Activated effector memory CD4-positive, alpha-beta T cell treated with anti-CD3 and anti-CD28 coated beads, Interleukin-2, amount 50 U/mL, for 16 hours (primary cell): ENCODE measurements around the gene HERC6.
"Not testable (repeated sequence)": the region's sequence is repeated elsewhere in the genome, so short reads cannot be mapped to it uniquely, and the experiment has no call there.

Source experiments
- DNase-seq: peaks from one replicate; pipeline ENCODE4 v3.0.0-alpha.2; 2020

The HERC6 gene

DNA sequence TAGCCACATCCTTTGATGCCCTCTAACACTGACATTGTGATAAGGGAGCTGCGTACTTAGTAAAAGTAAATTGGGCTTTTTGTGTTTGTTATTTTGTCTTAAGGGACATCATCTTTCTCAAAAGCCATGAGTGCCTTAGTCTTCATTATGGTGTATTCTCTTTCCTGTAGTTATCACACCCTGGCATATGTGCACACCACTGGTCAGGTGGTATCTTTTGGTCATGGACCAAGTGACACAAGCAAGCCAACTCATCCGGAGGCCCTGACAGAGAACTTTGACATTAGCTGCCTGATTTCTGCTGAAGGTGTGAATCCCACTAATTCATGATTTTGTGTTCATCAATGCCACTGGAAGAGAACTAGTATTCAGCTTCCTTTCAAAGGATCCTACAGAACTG lies 18.0 kb downstream of the HERC6 start:
- no peak for DNase-seq

DNA sequence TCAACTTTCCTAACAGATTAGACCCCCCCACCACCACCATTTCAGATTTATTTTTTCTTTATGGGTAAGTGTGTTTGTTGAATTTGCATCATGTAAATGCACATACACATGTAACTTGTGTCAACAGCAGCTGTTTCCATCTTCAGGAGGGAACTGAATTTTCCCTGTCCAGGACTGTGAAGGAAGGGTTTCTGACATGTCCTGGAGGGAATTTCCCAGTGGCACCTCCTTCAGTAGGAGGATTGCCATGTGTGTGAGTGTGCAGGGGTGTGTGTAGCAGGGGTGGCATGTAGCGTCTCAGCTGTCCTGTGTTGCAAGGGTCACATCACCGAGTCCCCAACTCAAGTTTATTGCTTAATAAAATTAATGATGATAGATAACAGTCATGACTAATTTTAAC lies 19.7 kb downstream of the HERC6 start:
- no peak for DNase-seq

DNA sequence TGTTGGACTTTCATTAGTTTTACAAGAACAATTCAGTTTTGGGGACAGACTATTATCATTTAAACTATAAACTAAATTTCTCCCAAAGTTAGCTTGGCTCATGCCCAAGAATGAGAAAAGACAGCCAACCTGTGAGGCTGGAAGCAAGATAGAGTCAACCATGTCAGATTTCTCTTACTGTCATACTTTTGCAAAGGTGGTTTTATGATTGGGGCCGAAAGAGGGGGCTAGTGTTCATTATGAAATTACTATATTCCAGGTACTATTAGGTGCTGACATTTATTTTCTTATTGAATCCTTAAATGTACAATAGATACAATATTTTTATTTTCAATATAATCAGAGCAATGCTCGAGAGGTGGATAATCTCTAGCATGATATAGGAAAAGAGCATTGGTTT lies 30.6 kb downstream of the HERC6 start:
- no peak for DNase-seq

- no peak for DNase-seq
These were observed 31.1 kb downstream of the HERC6 start for GRCh38 chr4:88409789-88410188.

DNA sequence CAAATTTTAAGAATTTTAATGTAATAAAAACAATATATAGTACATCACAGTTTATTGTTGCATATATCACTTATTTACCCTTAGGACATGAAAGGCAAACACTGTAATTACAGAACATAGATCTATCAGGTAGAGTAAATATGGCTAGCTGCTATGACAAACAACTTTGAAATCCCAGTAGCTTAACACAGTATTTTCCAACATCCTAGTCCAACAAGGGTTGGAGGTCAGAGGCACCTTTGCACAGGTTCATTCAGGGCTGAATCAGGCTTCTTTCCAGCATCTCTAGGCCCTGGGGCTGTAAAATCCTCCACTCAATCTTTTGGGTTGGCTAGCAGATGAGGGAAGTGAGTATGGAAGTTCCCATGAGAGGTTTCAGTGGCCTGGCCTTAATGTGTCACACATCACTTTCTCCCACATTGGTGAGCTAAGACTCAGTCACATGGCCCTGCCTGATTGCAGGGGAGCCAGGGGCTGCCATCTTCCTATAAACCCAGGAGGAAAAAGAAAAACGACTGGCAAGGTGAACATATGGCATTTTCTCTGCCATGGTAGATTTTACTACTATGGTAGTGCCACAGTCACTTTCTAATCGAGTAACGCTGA lies 32.9 kb downstream of the HERC6 start:
- no peak for DNase-seq

- no peak for DNase-seq
These were observed 35.1 kb downstream of the HERC6 start for GRCh38 chr4:88413801-88414200.

GRCh38 chr4:88414755-88415154 lies 36.1 kb downstream of the HERC6 start:
- no peak for DNase-seq

DNA sequence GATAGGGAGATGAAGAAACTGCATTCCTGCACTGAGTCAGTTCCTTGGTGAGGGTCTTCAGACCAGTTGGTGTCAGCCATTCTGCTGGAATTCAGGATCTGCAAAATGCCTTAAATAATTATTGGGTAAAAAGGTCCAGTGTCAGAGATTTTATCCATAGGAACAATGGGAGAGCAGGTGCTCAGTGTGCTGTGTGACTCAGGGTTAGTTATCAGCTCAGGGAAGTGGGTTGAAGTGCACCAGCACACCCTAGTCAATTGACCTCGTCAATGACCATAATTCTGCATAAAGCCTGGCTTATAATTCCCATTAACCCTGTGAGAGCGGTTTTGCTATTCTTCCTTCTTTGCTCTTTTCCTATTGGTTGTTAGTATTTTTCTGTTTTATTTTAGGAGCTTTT lies 37.3 kb downstream of the HERC6 start:
- no peak for DNase-seq

- DNase-seq = no peak
These were observed 39.8 kb downstream of the HERC6 start for GRCh38 chr4:88418411-88418810.

- no peak for DNase-seq
These were observed 41.2 kb downstream of the HERC6 start for GRCh38 chr4:88419874-88420273.

DNA sequence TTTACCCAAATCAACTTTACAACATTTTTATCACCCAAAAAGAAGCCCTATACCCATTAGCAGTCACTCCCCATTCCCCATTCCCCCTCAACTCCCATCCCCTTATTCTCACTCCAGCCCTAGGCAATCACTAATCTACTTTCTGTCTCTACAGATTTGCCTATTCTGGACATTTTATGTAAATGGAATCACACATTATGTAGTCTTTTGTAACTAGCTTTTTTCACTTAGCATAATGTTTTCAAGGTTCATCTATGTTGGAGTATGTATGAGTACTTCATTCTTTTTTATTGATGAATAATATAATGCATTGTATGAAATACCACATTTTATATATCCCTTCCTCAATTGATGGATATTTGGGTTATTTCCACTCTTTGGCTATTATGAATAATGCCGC lies 42.2 kb downstream of the HERC6 start:
- no peak for DNase-seq

DNA sequence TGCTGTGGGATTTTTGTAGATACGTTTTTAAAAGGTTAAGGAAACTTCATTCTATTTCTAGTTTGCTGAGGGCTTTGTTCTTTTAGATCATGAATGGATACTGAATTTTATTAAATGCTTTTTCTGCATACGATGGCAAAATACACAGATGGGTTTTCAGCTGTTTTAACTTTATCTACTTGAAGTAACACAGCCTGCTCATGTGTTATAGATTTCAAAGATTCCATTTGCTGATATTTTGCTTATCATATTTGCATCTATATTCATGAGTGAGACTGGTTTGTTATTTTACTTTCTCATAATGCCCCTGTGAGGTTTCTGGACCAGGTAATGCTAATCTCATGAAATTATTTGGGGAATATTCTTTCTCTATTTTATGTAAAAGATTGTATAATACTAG lies 43.8 kb downstream of the HERC6 start:
- no peak for DNase-seq

DNA sequence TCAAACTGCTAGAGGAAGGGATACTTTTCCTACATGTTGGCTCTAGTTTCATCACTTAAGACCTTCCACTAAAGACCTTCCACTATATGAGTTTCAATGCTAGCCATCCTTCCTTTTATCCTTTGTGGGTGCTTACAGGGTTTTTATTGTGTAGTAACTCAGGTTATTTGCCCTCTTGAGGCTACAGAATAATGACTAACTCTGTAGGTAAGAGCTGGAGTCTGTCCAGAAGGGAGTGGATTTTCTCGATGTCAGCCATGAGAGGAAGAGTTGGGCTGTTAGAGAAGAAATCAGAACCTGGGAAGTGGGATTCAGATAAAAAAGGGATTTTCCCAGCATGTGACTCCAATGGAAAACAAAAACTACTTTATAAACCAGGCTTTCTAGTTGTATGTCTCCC lies 50.7 kb downstream of the HERC6 start:
- no peak for DNase-seq

DNA sequence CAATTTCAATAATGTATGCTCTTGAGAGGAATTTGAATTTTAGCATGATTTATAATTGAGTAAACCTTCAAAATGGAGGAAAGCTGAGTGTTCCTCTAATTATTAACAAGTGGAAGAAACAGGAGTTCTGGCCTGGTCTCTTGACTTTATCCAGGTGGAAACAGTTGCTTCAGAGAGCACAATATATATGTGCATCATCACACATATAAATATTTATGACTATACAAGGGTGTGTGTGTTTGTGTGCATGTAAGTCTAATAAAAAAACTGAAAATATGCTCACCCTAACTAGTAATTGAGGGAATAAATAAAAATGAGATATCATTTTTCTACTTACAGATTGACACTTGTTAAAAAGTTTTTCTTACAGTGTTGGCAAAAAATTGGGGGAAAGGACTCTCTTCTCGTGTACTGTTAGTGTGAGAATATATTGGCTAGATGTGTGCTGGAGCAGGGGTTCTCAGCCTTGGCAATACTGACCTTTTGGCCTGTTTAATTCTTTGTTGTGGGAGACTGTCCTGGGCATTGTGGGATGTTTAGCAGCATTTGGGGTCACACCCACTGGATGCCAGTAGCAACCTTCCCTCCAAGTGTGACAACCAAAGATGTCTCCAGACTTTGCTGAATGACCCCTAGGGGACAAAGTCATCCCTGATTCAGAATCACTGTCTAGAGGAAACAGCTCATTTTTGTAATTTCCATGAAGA lies 57.5 kb downstream of the HERC6 start:
- DNase-seq = no peak

GRCh38 chr4:88437873-88438272 lies 59.2 kb downstream of the HERC6 start:
- not testable (repeated sequence) for DNase-seq

GRCh38 chr4:88439161-88439760 lies 60.6 kb downstream of the HERC6 start:
- no peak for DNase-seq

- DNase-seq = no peak
These were observed 61.5 kb downstream of the HERC6 start for GRCh38 chr4:88440146-88440545.

GRCh38 chr4:88441696-88442095 lies 63.0 kb downstream of the HERC6 start:
- no peak for DNase-seq

GRCh38 chr4:88442689-88443191 lies 64.1 kb downstream of the HERC6 start:
- no peak for DNase-seq

DNA sequence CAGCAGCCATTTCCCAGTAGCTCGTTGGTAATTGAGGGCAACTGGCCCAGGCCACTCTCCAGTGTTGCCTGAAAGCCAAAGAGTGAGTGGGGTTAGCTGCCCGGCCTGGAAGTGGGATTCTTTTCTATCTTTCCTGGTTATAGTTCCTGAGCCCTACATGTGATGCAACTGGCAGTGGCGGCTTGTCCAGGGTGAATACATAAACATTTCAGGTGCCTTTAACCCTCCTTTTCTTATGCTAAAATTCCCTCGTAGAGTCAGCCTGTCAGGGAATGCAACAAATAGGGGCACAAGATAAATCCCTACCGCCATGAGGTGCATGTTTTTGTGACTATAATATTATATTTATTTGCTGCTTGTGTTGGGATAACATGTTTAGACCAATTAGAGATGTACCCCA lies 64.8 kb downstream of the HERC6 start:
- DNase-seq = no peak

GRCh38 chr4:88445252-88445651 lies 66.6 kb downstream of the HERC6 start:
- DNase-seq = no peak

DNA sequence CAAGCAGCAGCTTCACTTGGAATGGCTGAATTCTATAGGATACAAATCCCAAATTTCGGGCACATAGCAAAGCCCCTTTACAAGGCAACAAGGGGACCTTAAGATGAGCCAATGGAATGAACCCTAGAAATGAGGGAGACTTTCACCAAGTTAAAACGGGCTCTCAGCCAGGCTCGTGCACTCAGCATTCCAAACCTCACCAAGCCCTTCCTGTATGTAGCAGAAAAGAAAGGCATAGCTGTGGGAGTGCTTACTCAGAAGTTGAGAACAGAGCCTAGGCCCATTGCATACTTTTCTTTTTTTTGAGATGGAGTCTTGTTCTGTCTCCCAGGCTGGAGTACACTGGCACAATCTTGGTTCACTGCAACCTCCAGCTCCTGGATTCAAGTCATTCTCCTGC lies 67.5 kb downstream of the HERC6 start:
- DNase-seq = no peak

- DNase-seq = no peak
These were observed 68.9 kb downstream of the HERC6 start for GRCh38 chr4:88447371-88448095.
